HCT116 (cell line): Measurements from ENCODE around the gene EIF4A3. TPM values are rescaled to one million over a fixed set of nuclear protein-coding genes. Genes with fewer than 3 reads are reported as not detected.

Experiments used
- ATAC-seq: fragments of 200-7000 bp; cut with Tn5 transposase; 2 replicates; pipeline ENCODE4 v1.9.1; 2020; ENCODE audit warnings: mild to moderate bottlenecking, moderate library complexity
- BruUV-seq: library from RNA; stranded (reverse); fragments of 400-500 nt; replicated peaks from 2 replicates; lab custom pipeline; 2021; lab: Mats Ljungman, UMichigan
- CTCF ChIA-PET: fragments of 300-600 bp; sonication (Branson Sonifier 250); formaldehyde crosslinking; loops from one replicate; lab custom pipeline; 2021; ENCODE audit warnings: antibody characterized with exemption; lab: Charles Lee
- POLR2A ChIA-PET: fragments of 300-600, 350-600 bp; sonication (Branson Sonifier 250); formaldehyde crosslinking; loops from one replicate; lab custom pipeline; 2021; ENCODE audit warnings: antibody characterized with exemption; lab: Charles Lee
- RAD21 ChIA-PET, 2 experiments: fragments of 300-600 bp; sonication (Branson Sonifier 250); formaldehyde crosslinking; loops; one replicate each; lab custom pipeline; 2023; ENCODE audit warnings: low total read pairs in 2 of 2; ENCODE audit not compliant: uncharacterized antibody in 2 of 2, unreplicated experiment in 2 of 2, low non-redundant PET in 1 of 2; lab: Charles Lee
- DNase-seq: peaks from one replicate; pipeline ENCODE4 v3.0.0-alpha.2; 2010; ENCODE audit warnings: low read depth, low spot score
- H2AFZ ChIP-seq: fragments of 200-600 bp; shearing (Covaris generic), sonication (generic); 2 replicates; pipeline ENCODE4 v1.6.1; 2017; ENCODE audit warnings: low read depth, mixed run types, mixed read lengths, antibody characterized with exemption, low read length; ENCODE audit not compliant: poor library complexity, severe bottlenecking
- H3K27ac ChIP-seq: 2 replicates; pipeline ENCODE4 v1.5.1; 2012; ENCODE audit warnings: low read depth, low read length
- H3K27me3 ChIP-seq: fragments of 200-600 bp; sonication (generic); 2 replicates; pipeline ENCODE4 v1.6.1; 2016; ENCODE audit warnings: mixed run types, low read length, mixed read lengths; ENCODE audit not compliant: insufficient read depth
- H3K36me3 ChIP-seq, 2 experiments: fragments of 200-500 bp in 1 of 2; fragments of 200-600 bp in 1 of 2; sonication (Bioruptor generic) in 1 of 2; sonication (generic) in 1 of 2; 2 replicates each; pipeline versions ENCODE4 v1.5.1 to v1.6.1; 2014 to 2016; ENCODE audit warnings: low read length in 2 of 2, inconsistent platforms in 1 of 2, mixed read lengths in 1 of 2, mixed run types in 1 of 2; ENCODE audit not compliant: insufficient read depth in 2 of 2, control insufficient read depth in 1 of 2
- H3K4me1 ChIP-seq, 2 experiments: fragments of 200-600 bp in 1 of 2; sonication (generic) in 1 of 2; 2 replicates each; pipeline versions ENCODE4 v1.5.1 to v1.6.1; 2012 to 2017; ENCODE audit warnings: low read length in 2 of 2, inconsistent platforms in 1 of 2, mild to moderate bottlenecking in 1 of 2, mixed read lengths in 1 of 2, mixed run types in 1 of 2, moderate library complexity in 1 of 2; ENCODE audit not compliant: insufficient read depth in 2 of 2, control insufficient read depth in 1 of 2
- H3K4me2 ChIP-seq: fragments of 200-600 bp; sonication (generic); 2 replicates; pipeline ENCODE4 v1.6.1; 2017; ENCODE audit warnings: mixed run types, low read length, mixed read lengths
- H3K4me3 ChIP-seq, 2 experiments: fragments of 200-600 bp in 1 of 2; sonication (generic) in 1 of 2; replicated peaks in 1 of 2; 2 replicates each; pipeline ENCODE4 v1.5.1; 2011 to 2016; ENCODE audit warnings: low read length in 2 of 2, control low read depth in 1 of 2, low read depth in 1 of 2, mild to moderate bottlenecking in 1 of 2, mixed read lengths in 1 of 2, mixed run types in 1 of 2
- H3K79me2 ChIP-seq: fragments of 200-600 bp; sonication (generic); 2 replicates; pipeline ENCODE4 v1.6.1; 2017; ENCODE audit warnings: mild to moderate bottlenecking, mixed run types, low read length, moderate library complexity, mixed read lengths; ENCODE audit not compliant: insufficient read depth
- H3K9ac ChIP-seq: fragments of 200-600 bp; sonication (generic); 2 replicates; pipeline ENCODE4 v1.6.1; 2016; ENCODE audit warnings: low read length, mixed read lengths
- H3K9me2 ChIP-seq: fragments of 200-600 bp; sonication (generic), shearing (Covaris generic); 2 replicates; pipeline ENCODE4 v1.6.1; 2017; ENCODE audit warnings: mixed run types, mild to moderate bottlenecking, moderate library complexity; ENCODE audit not compliant: insufficient read depth
- H3K9me3 ChIP-seq, 2 experiments: fragments of 200-500 bp in 1 of 2; fragments of 200-600 bp in 1 of 2; sonication (Bioruptor generic) in 1 of 2; sonication (generic) in 1 of 2; 2 replicates each; pipeline ENCODE4 v1.6.1; 2014 to 2017; ENCODE audit warnings: low read length in 2 of 2, mixed read lengths in 2 of 2, inconsistent platforms in 1 of 2, low read depth in 1 of 2, mild to moderate bottlenecking in 1 of 2, mixed run types in 1 of 2, moderate library complexity in 1 of 2; ENCODE audit not compliant: control insufficient read depth in 1 of 2, insufficient read depth in 1 of 2
- H4K20me1 ChIP-seq: fragments of 200-600 bp; sonication (generic), shearing (Covaris generic); 2 replicates; pipeline ENCODE4 v1.6.1; 2017; ENCODE audit warnings: mixed run types, mild to moderate bottlenecking, moderate library complexity; ENCODE audit not compliant: insufficient read depth
- ATF3 ChIP-seq: IDR thresholded peaks from 2 replicates; pipeline ENCODE4 v1.6.1; 2012
- CBX3 ChIP-seq: IDR thresholded peaks from 2 replicates; pipeline ENCODE4 v1.6.1; 2012; ENCODE audit warnings: low read depth
- CEBPB ChIP-seq: IDR thresholded peaks from 2 replicates; pipeline ENCODE4 v1.6.1; 2012; ENCODE audit warnings: low read depth
- ELF1 ChIP-seq: IDR thresholded peaks from 2 replicates; pipeline ENCODE4 v1.6.1; 2012; ENCODE audit warnings: low read depth, borderline replicate concordance
- EZH2phosphoT487 ChIP-seq: fragments of 200-600 bp; IDR thresholded peaks from 2 replicates; pipeline ENCODE4 v1.6.1; 2018; ENCODE audit warnings: antibody characterized with exemption, borderline replicate concordance
- FOSL1 ChIP-seq: IDR thresholded peaks from 2 replicates; pipeline ENCODE4 v1.6.1; 2012; ENCODE audit warnings: low read depth
- JUND ChIP-seq: IDR thresholded peaks from 2 replicates; pipeline ENCODE4 v1.6.1; 2012
- POLR2A ChIP-seq: IDR thresholded peaks from 2 replicates; pipeline ENCODE4 v1.7.0; 2011; ENCODE audit warnings: borderline replicate concordance; ENCODE audit not compliant: insufficient read depth, insufficient read length; ENCODE audit errors: extremely low read depth
- POLR2AphosphoS5 ChIP-seq: IDR thresholded peaks from 2 replicates; pipeline ENCODE4 v1.6.1; 2011; ENCODE audit warnings: mild to moderate bottlenecking, low read depth, low read length, moderate library complexity
- RAD21 ChIP-seq: IDR thresholded peaks from 2 replicates; pipeline ENCODE4 v1.6.1; 2012; ENCODE audit warnings: low read depth, mild to moderate bottlenecking
- SIN3A ChIP-seq: IDR thresholded peaks from 2 replicates; pipeline ENCODE4 v1.6.1; 2012; ENCODE audit warnings: low read depth
- SP1 ChIP-seq: IDR thresholded peaks from 2 replicates; pipeline ENCODE4 v1.6.1; 2012; ENCODE audit warnings: low read depth
- SRF ChIP-seq: IDR thresholded peaks from 2 replicates; pipeline ENCODE4 v1.6.1; 2012; ENCODE audit warnings: low read depth
- TCF7L2 ChIP-seq: IDR thresholded peaks from 2 replicates; pipeline ENCODE4 v1.7.0; 2011; ENCODE audit warnings: borderline replicate concordance, inconsistent platforms; ENCODE audit not compliant: insufficient read depth, insufficient read length; ENCODE audit errors: extremely low read depth
- YY1 ChIP-seq: IDR thresholded peaks from 2 replicates; pipeline ENCODE4 v1.6.1; 2011; ENCODE audit warnings: low read length, low read depth, moderate library complexity, mild to moderate bottlenecking; ENCODE audit not compliant: insufficient replicate concordance; ENCODE audit errors: extremely low read depth
- ZBTB33 ChIP-seq: IDR thresholded peaks from 2 replicates; pipeline ENCODE4 v1.6.1; 2011; ENCODE audit warnings: mild to moderate bottlenecking, low read length, moderate library complexity; ENCODE audit not compliant: insufficient replicate concordance; ENCODE audit errors: extremely low read depth
- ZFX ChIP-seq: fragments of 450-650 bp; IDR thresholded peaks from 2 replicates; pipeline ENCODE4 v1.6.1; 2017
- ZNF274 ChIP-seq: fragments of 200-500 bp; sonication (Bioruptor generic); IDR thresholded peaks from 2 replicates; pipeline ENCODE4 v1.6.1; 2014; ENCODE audit warnings: mild to moderate bottlenecking, low read depth, low read length, inconsistent platforms
- intact Hi-C: fragments of 100-400 bp; cut with micrococcal nuclease; formaldehyde crosslinking; loops from 2 replicates; pipeline ENCODE4 v1.10.0; 2022
- total RNA-seq: library from RNA; stranded (reverse); gene quantifications from one replicate; pipeline ENCODE4 v1.2.1, GENCODE V29; 2021; ENCODE audit not compliant: unreplicated experiment

Gene EIF4A3
- total RNA-seq, 1 experiment from 2014 or later: 248 TPM

DNA sequence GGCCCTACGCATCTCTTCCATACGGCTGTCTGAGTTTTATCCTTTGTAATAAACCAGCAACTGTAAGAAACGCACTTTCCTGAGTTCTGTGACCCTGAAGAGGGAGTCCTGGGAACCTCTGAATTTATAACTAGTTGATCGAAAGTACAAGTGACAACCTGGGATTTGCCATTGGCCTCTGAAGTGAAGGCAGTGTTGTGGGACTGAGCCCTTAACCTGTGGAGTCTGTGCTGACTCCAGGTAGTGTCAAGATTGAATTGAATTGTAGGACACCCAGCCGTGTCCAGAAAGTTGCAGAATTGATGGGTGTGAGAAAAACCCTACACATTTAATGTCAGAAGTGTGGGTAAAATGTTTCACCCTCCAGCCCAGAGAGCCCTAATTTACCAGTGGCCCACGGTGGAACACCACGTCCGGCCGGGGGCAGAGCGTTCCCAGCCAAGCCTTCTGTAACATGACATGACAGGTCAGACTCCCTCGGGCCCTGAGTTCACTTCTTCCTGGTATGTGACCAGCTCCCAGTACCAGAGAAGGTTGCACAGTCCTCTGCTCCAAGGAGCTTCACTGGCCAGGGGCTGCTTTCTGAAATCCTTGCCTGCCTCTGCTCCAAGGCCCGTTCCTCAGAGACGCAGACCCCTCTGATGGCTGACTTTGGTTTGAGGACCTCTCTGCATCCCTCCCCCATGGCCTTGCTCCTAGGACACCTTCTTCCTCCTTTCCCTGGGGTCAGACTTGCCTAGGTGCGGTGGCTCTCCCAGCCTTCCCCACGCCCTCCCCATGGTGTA lies 44.1 kb downstream of the EIF4A3 start:
- no peak overlapping the region; the same call in 1 of the 2 replicates for H3K27ac ChIP-seq
- no peak for DNase-seq
- no TSS peak for BruUV-seq
- no peak overlapping the region for H2AFZ ChIP-seq
- RAD21 ChIA-PET: interaction anchor here in 1 of 2 experiments (0.6 kb wide), 1 partner anchor 883 kb away, joined by 3 read pairs; no protein-coding TSS in a partner anchor
- peak overlapping the region; percentile 66 for H3K9ac ChIP-seq
- ATAC-seq: no peak
- H3K79me2 ChIP-seq: peaks cover 7% of the 10 kb centered on the region; the same call in 1 of the 2 replicates
- no peak for TF ChIP-seq CBX3
- no peak for TF ChIP-seq SP1
- no peak for TF ChIP-seq SIN3A
- no peak for TF ChIP-seq CEBPB
- no peak for TF ChIP-seq TCF7L2
- no peak for TF ChIP-seq ZFX
- TF ChIP-seq EZH2phosphoT487: no peak
- no peak for TF ChIP-seq ATF3
- TF ChIP-seq ZNF274: no peak
- no peak for TF ChIP-seq RAD21
- no peak for TF ChIP-seq SRF
- TF ChIP-seq POLR2A: no peak
- no peak for TF ChIP-seq FOSL1
- TF ChIP-seq ELF1: no peak
- TF ChIP-seq YY1: no peak
- no peak for TF ChIP-seq POLR2AphosphoS5
- TF ChIP-seq JUND: no peak
- no peak for TF ChIP-seq ZBTB33
- no peaks in the 10 kb centered on the region for H3K9me3 ChIP-seq
- no peaks in the 10 kb centered on the region for H3K9me2 ChIP-seq
- peaks cover 0 to 5% of the 10 kb centered on the region in 2 experiments; a peak in 2 of 4 replicates for H3K36me3 ChIP-seq
- CTCF ChIA-PET: no interaction called here
- H3K27me3 ChIP-seq: no peaks in the 10 kb centered on the region
- no peaks in the 10 kb centered on the region for H4K20me1 ChIP-seq
- POLR2A ChIA-PET: no interaction called here
- peak overlapping the region; percentile 71 to 99 for H3K4me3 ChIP-seq
- H3K4me1 ChIP-seq: peaks cover 27 to 33% of the 10 kb centered on the region in 2 experiments
- intact Hi-C loops: no loop called here
- peak overlapping the region; percentile 100 for H3K4me2 ChIP-seq
